ENCODE measurements around the gene HSPA2.
"Not testable (repeated sequence)": the region's sequence is repeated elsewhere in the genome, so short reads cannot be mapped to it uniquely, and the experiment has no call there.

HSPA2 gene

DNA sequence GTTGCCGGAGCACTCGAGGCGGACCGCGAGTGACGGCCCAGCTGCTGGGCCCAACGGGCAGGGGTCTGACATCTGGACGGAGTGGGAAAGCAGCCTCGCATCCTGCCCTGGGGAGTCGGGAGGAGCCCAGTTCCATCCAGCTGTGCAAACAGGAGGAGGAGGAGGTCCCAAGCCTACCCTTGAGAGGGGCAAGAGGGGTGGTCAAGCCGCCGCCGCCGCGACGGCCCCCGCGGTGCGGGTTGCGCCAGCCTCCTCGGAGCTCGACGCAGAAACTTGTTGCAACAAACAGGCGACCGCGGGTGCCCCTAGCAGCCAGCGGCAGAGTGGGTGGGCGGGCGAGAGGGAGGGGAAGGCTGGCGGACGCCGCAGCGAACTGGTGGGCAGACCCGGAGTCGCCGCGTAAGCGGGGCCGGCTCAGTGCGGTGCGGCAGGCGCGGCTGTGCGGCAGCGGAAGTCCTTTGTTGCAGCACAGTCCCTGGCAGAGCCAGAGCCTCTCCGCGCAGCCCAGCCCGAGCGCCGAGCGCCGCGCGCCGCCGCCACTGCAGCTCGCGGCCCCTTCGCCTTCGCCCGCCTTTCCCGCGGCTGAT is 36.1 kb upstream of the HSPA2 start, which contains the start of gene ZBTB1:
TSS of gene ZBTB1 (plus strand) at position 461 of the 587 bp plus-strand sequence. CDS start 16,735 bp downstream, outside the sequence.
- H3K27me3 ChIP-seq (ENCODE audit: control insufficient read depth, insufficient read depth, low read length): no peaks in the 10 kb centered on the region
- peaks cover 10% of the 10 kb centered on the region for H3K4me1 ChIP-seq (ENCODE audit: control insufficient read depth, insufficient read depth, low read length)
- H3K9ac ChIP-seq (ENCODE audit: low read depth, low read length): peak within 1 kb of the TSS; percentile 88
- peak within 1 kb of the TSS; percentile 74 for H3K4me3 ChIP-seq (ENCODE audit: low read depth, low read length)
- H3K36me3 ChIP-seq (ENCODE audit: control insufficient read depth, insufficient read depth, low read length): no peaks in the 10 kb centered on the region
- no peaks in the 10 kb centered on the region for H3K9me3 ChIP-seq (ENCODE audit: control insufficient read depth, insufficient read depth, low read length)

DNA sequence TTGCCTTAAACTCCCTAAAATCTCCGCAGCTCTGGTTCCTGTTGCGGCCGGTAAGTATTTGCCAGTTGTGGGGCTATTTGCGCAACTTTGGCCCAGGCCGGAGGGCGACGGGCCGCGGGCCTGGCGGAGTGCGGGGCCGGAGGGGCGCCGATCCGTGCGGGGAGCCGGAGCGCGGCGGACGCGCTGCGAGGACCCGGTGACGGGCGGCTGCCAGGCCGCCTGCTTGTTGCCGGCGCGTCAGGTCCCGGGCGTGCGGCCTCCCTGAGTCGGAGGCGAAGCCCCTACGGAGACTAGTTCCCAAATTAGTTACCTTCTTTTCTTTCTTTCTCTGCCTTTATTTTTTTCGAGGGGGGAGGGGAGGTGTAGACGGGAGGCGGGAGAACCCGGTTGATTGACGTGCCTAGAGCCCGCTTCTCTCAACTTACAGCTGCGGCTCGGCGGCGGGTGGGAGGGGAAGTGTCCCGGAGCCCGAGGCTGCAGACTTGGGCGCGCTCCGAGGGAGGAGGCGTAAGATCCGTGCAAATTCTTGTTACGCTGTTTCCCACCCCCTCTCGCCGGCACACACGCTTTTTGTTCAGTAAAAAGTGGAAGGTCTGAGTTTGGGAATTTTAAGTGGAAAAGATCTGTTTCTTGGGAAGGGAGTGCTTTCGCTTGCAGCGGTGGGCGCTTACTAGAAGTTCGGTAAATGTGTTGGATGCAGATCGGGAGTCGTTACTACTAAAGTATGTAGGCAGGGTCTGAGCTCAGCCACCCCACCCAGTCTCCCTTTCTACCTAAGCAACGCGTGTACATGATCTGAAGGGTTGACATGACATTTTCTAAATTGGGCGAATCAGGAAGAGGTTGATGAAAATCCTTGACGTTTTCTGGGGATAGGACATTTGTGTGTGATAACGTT is 35.4 kb upstream of the HSPA2 start:
- Histone ChIP-seq H3K27me3 (ENCODE audit: control insufficient read depth, insufficient read depth, low read length) (no peaks in the 10 kb centered on the region), H3K4me3 (ENCODE audit: low read depth, low read length) (peak overlapping the region; percentile 74), H3K9me3 (ENCODE audit: control insufficient read depth, insufficient read depth, low read length) (no peaks in the 10 kb centered on the region), H3K36me3 (ENCODE audit: control insufficient read depth, insufficient read depth, low read length) (no peaks in the 10 kb centered on the region), H3K9ac (ENCODE audit: low read depth, low read length) (peak overlapping the region; percentile 88), H3K4me1 (ENCODE audit: control insufficient read depth, insufficient read depth, low read length) (peaks cover 10% of the 10 kb centered on the region)

DNA sequence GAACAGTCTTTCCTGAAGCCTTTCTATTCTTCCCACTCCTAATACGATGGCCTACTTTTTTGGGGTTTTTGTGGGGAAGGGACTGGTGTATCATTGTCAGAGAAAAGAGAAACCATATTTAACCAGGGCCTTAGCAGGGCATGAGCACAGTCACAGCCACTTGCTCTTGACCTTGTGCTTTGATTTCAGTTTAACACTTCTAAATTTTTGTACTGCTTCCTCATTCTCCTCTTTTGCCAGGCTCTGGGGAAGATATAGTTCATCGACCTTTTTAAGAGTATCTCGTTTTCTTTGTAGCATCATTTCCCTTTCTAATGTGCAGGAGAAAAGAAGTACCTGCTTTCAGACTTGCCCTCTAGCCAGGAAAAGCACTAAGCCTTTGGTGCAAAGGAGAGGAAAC is 33.8 kb upstream of the HSPA2 start:
- H3K36me3 ChIP-seq (ENCODE audit: control insufficient read depth, insufficient read depth, low read length): no peaks in the 10 kb centered on the region
- H3K27me3 ChIP-seq (ENCODE audit: control insufficient read depth, insufficient read depth, low read length): no peaks in the 10 kb centered on the region
- peaks cover 6% of the 10 kb centered on the region for H3K4me1 ChIP-seq (ENCODE audit: control insufficient read depth, insufficient read depth, low read length)
- no peaks in the 10 kb centered on the region for H3K9me3 ChIP-seq (ENCODE audit: control insufficient read depth, insufficient read depth, low read length)
- H3K9ac ChIP-seq (ENCODE audit: low read depth, low read length): no peak overlapping the region
- H3K4me3 ChIP-seq (ENCODE audit: low read depth, low read length): no peak overlapping the region

GRCh38 chr14:64507376-64508156 is 33.0 kb upstream of the HSPA2 start:
- Histone ChIP-seq H3K9ac (ENCODE audit: low read depth, low read length) (no peak overlapping the region), H3K27me3 (ENCODE audit: control insufficient read depth, insufficient read depth, low read length) (no peaks in the 10 kb centered on the region), H3K36me3 (ENCODE audit: control insufficient read depth, insufficient read depth, low read length) (no peaks in the 10 kb centered on the region), H3K4me3 (ENCODE audit: low read depth, low read length) (no peak overlapping the region), H3K9me3 (ENCODE audit: control insufficient read depth, insufficient read depth, low read length) (no peaks in the 10 kb centered on the region), H3K4me1 (ENCODE audit: control insufficient read depth, insufficient read depth, low read length) (peaks cover 3% of the 10 kb centered on the region)

DNA sequence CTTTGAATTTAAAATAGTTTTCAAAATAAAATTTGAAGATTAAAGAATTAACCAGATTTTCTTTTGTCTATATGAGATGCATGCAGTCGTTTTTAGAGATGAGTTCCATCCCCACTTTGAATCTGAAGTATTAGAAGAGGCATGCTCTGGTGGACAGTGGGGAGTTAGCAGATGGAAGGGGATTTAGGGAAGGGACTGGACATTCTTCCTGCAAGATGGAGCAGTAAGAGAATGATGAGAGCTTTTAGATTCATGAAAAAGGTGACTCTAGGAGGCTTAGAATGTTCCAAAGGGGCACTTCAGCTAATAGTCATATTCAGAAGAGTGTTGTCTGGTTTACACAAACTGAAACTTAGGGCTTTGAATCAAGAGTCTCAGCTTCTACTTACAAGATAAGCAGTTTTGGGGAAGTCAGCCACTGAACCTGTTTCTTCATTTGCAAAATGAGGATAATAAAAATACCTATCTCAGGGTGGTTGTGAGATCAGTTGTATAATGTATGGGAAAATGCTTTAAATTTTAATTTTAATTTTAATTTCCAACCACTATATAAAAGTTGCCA is 32.2 kb upstream of the HSPA2 start:
- Histone ChIP-seq H3K36me3 (ENCODE audit: control insufficient read depth, insufficient read depth, low read length) (no peaks in the 10 kb centered on the region), H3K4me3 (ENCODE audit: low read depth, low read length) (no peak overlapping the region), H3K9ac (ENCODE audit: low read depth, low read length) (no peak overlapping the region), H3K9me3 (ENCODE audit: control insufficient read depth, insufficient read depth, low read length) (no peaks in the 10 kb centered on the region), H3K27me3 (ENCODE audit: control insufficient read depth, insufficient read depth, low read length) (no peaks in the 10 kb centered on the region), H3K4me1 (ENCODE audit: control insufficient read depth, insufficient read depth, low read length) (peaks cover 3% of the 10 kb centered on the region)

DNA sequence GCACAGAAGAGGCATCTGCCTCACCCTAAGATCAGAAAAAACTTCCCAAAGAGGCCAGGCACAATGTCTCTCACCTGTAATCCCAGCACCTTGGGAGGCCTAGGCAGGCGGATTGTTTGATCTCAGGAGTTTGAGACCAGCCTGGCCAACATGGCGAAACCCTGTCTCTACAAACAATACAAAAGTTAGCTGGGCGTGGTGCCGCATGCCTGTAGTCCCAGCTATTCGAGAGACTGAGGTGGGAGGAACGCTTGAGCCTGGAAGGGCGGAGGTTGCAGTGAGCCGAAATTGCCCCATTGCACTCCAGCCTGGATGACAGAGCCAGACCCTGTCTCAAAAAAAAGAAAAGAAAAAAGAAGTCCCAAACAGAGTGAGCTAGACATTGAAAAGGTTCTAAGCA is 31.5 kb upstream of the HSPA2 start:
- no peaks in the 10 kb centered on the region for H3K27me3 ChIP-seq (ENCODE audit: control insufficient read depth, insufficient read depth, low read length)
- H3K9me3 ChIP-seq (ENCODE audit: control insufficient read depth, insufficient read depth, low read length): no peaks in the 10 kb centered on the region
- no peak overlapping the region for H3K9ac ChIP-seq (ENCODE audit: low read depth, low read length)
- H3K4me1 ChIP-seq (ENCODE audit: control insufficient read depth, insufficient read depth, low read length): peaks cover 3% of the 10 kb centered on the region
- H3K4me3 ChIP-seq (ENCODE audit: low read depth, low read length): no peak overlapping the region
- no peaks in the 10 kb centered on the region for H3K36me3 ChIP-seq (ENCODE audit: control insufficient read depth, insufficient read depth, low read length)

DNA sequence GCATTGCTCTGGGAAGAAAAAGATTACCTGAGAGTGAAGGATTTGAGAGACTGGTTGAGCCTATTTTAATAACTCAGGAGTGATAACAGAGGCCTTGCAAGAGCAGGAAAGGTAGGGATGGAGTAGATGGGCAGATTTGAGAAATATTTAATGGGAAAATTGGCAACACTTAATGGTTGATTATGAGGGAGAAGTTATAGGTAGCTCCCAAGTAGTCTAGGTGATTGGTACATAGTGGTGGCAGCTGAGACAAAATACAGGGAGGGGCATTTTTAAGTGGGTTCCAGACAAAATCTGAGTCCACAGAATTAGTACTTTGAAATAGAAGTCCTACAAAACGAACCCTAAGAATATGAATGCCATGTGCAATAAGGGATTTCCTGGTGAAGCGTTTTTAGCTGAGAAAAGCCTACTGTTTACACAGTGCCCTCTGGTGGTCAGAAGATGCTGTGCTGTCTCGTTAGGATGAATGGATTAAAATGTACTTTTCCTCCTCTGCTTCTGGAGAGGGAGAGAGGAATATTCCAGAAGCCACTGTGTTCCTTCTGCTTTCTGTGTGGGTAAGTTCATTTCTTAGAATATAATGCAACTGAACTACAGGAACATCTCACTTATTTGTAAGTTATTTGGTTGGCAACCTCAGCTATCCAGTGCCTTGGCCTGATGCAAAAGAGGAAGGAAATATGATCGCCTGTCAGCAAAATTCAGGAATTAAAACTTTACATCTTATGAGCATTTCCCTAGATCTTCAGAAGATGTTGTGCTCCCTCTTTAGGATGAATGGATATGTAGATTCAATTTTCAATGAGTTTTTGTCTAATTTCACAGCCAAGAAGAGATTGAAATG is 29.5 kb upstream of the HSPA2 start:
- Histone ChIP-seq H3K9ac (ENCODE audit: low read depth, low read length) (no peak overlapping the region), H3K4me1 (ENCODE audit: control insufficient read depth, insufficient read depth, low read length) (peaks cover 3% of the 10 kb centered on the region), H3K36me3 (ENCODE audit: control insufficient read depth, insufficient read depth, low read length) (no peaks in the 10 kb centered on the region), H3K27me3 (ENCODE audit: control insufficient read depth, insufficient read depth, low read length) (no peaks in the 10 kb centered on the region), H3K9me3 (ENCODE audit: control insufficient read depth, insufficient read depth, low read length) (no peaks in the 10 kb centered on the region), H3K4me3 (ENCODE audit: low read depth, low read length) (no peak overlapping the region)

- Histone ChIP-seq H3K27me3 (ENCODE audit: control insufficient read depth, insufficient read depth, low read length) (no peaks in the 10 kb centered on the region), H3K4me1 (ENCODE audit: control insufficient read depth, insufficient read depth, low read length) (peaks cover 3% of the 10 kb centered on the region), H3K9ac (ENCODE audit: low read depth, low read length) (no peak overlapping the region), H3K9me3 (ENCODE audit: control insufficient read depth, insufficient read depth, low read length) (no peaks in the 10 kb centered on the region), H3K4me3 (ENCODE audit: low read depth, low read length) (no peak overlapping the region), H3K36me3 (ENCODE audit: control insufficient read depth, insufficient read depth, low read length) (no peaks in the 10 kb centered on the region)
Observed at GRCh38 chr14:64513271-64513670, 27.3 kb upstream of the HSPA2 start.

DNA sequence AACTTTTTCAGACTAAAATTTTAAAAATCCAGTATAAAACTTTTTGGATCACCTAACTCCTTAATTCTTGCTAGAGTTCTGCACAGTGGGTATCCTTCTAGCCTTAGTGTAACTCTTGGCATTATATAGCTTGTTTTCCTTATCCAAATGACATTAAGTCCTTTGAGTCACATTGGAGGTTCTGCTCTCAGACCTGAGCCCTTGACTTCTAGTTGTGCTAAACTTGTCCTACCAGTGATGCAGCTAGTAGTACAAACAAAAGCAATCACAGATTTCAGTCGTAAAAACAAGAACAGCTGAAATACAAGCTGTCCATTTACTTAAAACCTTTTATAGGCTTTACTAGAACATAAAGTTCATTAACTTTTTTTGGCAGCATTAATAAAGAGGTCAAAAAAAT is 25.5 kb upstream of the HSPA2 start:
- Histone ChIP-seq H3K36me3 (ENCODE audit: control insufficient read depth, insufficient read depth, low read length) (no peaks in the 10 kb centered on the region), H3K4me3 (ENCODE audit: low read depth, low read length) (no peak overlapping the region), H3K27me3 (ENCODE audit: control insufficient read depth, insufficient read depth, low read length) (no peaks in the 10 kb centered on the region), H3K4me1 (ENCODE audit: control insufficient read depth, insufficient read depth, low read length) (no peaks in the 10 kb centered on the region), H3K9me3 (ENCODE audit: control insufficient read depth, insufficient read depth, low read length) (no peaks in the 10 kb centered on the region), H3K9ac (ENCODE audit: low read depth, low read length) (no peak overlapping the region)

- Histone ChIP-seq H3K4me1 (ENCODE audit: control insufficient read depth, insufficient read depth, low read length) (no peaks in the 10 kb centered on the region), H3K4me3 (ENCODE audit: low read depth, low read length) (no peak overlapping the region), H3K9me3 (ENCODE audit: control insufficient read depth, insufficient read depth, low read length) (no peaks in the 10 kb centered on the region), H3K36me3 (ENCODE audit: control insufficient read depth, insufficient read depth, low read length) (no peaks in the 10 kb centered on the region), H3K27me3 (ENCODE audit: control insufficient read depth, insufficient read depth, low read length) (no peaks in the 10 kb centered on the region), H3K9ac (ENCODE audit: low read depth, low read length) (no peak overlapping the region)
Observed at GRCh38 chr14:64516969-64517368, 23.6 kb upstream of the HSPA2 start.

- not testable (repeated sequence) for H3K4me3 ChIP-seq (ENCODE audit: low read depth, low read length); H3K9me3 ChIP-seq (ENCODE audit: control insufficient read depth, insufficient read depth, low read length); H3K4me1 ChIP-seq (ENCODE audit: control insufficient read depth, insufficient read depth, low read length); H3K36me3 ChIP-seq (ENCODE audit: control insufficient read depth, insufficient read depth, low read length); H3K9ac ChIP-seq (ENCODE audit: low read depth, low read length); H3K27me3 ChIP-seq (ENCODE audit: control insufficient read depth, insufficient read depth, low read length)
Observed at GRCh38 chr14:64517667-64518066, 22.9 kb upstream of the HSPA2 start.

Data from iPS-15b (cell line).